Tibial artery (tissue), 4 donors: ENCODE data around the gene ZNF529.
"Not testable (repeated sequence)": the region's sequence is repeated elsewhere in the genome, so short reads cannot be mapped to it uniquely, and the experiment has no call there.

ENCODE experiments used
- DNase-seq, 2 donors: peaks; one replicate each; pipeline ENCODE4 v3.0.0-alpha.2; 2019
- H3K27ac ChIP-seq, 2 donors: fragments of 200-600 bp; sonication (generic) in 1 of 2; 1 replicate in 1 of 2; 2 replicates in 1 of 2; pipeline ENCODE4 v1.5.1; 2018 to 2019; ENCODE audit warnings: mild to moderate bottlenecking in 1 of 2
- H3K27me3 ChIP-seq, 2 donors: fragments of 200-600 bp; sonication (generic) in 1 of 2; one replicate each; pipeline versions ENCODE4 v1.5.1 to v1.6.0; 2016 to 2019
- H3K36me3 ChIP-seq, 3 donors: fragments of 200-600 bp; sonication (generic) in 2 of 3; one replicate each; pipeline ENCODE4 v1.5.1; 2016 to 2019; ENCODE audit warnings: mild to moderate bottlenecking in 2 of 3
- H3K4me1 ChIP-seq, 4 donors: fragments of 200-600 bp; sonication (generic) in 2 of 4; 1 replicate in 3 of 4; 2 replicates in 1 of 4; pipeline ENCODE4 v1.5.1; 2016 to 2019
- H3K4me3 ChIP-seq, 2 donors: fragments of 200-600 bp; sonication (generic) in 1 of 2; 1 replicate in 1 of 2; 2 replicates in 1 of 2; pipeline ENCODE4 v1.5.1; 2018 to 2019; ENCODE audit warnings: mild to moderate bottlenecking in 2 of 2
- H3K9me3 ChIP-seq, 3 donors: fragments of 200-600 bp; sonication (generic) in 1 of 3; one replicate each; pipeline ENCODE4 v1.5.1; 2016 to 2019
- intact Hi-C: fragments of 100-400 bp; cut with DNase I; formaldehyde crosslinking; loops from one replicate; pipeline ENCODE4 v1.15.0; 2023; ENCODE audit warnings: low total_unique reads
- TF ChIP-seq, protein P1 (sequence below), 2 experiments: fragments of 200-600 bp in 1 of 2; fragments of 450-650 bp in 1 of 2; IDR thresholded peaks; one replicate each; pipeline ENCODE4 v1.5.1; 2017 to 2019; ENCODE audit warnings: antibody characterized with exemption in 2 of 2, mild to moderate bottlenecking in 1 of 2, moderate library complexity in 1 of 2

ZNF529 gene

DNA sequence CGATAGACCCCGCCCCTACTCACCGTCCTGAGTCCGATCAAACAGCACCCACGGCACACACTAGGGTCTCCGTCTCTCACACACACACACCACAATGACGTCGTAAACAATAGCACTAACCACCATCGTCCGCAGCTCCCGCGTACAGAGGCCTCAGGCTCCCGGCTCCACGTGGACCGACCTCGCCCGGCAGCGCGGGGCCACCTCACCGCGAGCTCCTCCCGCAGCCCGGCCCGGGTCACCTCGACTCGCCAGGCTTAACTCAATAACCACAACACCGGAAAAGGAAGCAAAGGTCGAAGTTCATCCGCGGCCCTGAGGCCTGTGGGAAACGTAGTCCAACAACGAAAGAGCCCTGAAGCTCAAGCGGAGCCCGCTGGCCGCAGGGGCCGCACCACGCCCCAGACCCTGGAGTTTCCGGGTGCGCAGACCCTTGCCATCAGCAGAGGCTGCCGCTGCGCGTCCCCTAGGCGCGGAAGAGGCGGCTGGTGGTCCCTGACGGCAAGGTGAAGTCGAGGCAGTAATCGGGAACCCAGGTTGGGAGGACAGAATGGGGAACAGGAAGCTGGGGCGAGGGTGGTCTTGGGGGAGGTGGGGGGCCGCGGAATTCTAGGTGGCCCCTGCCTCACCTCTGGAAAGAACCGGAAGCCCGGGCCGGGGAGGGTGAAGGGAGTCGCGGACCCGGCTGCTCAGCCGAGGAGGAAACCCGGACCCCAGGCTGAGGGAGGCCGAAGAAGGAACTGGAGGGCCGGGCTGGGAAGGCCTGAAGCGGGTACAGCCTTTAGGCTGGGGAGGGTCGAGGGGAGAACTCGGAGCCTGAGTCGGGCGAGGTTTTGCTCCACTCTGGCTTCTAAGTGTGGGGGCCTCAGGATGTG is at the start of gene ZNF529:
Gene ZNF529, minus strand, starts transcription at position 273 of the 875 bp plus-strand sequence. CDS start 946 bp downstream, outside the sequence.
- H3K27me3 ChIP-seq: no peaks in the 10 kb centered on the region
- TF ChIP-seq, protein P1, sequence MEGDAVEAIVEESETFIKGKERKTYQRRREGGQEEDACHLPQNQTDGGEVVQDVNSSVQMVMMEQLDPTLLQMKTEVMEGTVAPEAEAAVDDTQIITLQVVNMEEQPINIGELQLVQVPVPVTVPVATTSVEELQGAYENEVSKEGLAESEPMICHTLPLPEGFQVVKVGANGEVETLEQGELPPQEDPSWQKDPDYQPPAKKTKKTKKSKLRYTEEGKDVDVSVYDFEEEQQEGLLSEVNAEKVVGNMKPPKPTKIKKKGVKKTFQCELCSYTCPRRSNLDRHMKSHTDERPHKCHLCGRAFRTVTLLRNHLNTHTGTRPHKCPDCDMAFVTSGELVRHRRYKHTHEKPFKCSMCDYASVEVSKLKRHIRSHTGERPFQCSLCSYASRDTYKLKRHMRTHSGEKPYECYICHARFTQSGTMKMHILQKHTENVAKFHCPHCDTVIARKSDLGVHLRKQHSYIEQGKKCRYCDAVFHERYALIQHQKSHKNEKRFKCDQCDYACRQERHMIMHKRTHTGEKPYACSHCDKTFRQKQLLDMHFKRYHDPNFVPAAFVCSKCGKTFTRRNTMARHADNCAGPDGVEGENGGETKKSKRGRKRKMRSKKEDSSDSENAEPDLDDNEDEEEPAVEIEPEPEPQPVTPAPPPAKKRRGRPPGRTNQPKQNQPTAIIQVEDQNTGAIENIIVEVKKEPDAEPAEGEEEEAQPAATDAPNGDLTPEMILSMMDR (IDR thresholded peaks at IDR 0.05): no peak
- DNase-seq: peak; percentile 91 to 92
- peaks cover 0 to 24% (median 0%) of the 10 kb centered on the region in 3 donors for H3K9me3 ChIP-seq
- H3K4me1 ChIP-seq: peaks cover 3 to 23% (median 16%) of the 10 kb centered on the region in 4 donors
- intact Hi-C loops: loop anchor here (2.0 to 10.0 kb wide), 2 partner anchors 42 to 92 kb away; partner anchors contain the start of gene ZNF461
- H3K4me3 ChIP-seq: peak within 1 kb of the TSS; percentile 84 to 94
- H3K36me3 ChIP-seq: peaks cover 31 to 52% (median 50%) of the 10 kb centered on the region in 3 donors
- H3K27ac ChIP-seq: peak within 1 kb of the TSS; percentile 87 to 88

GRCh38 chr19:36605877-36606478 is 32.9 kb upstream of the ZNF529 start:
- H3K4me1 ChIP-seq: peaks cover 0 to 12% (median 3%) of the 10 kb centered on the region in 4 donors
- TF ChIP-seq, protein P1 (IDR thresholded peaks at IDR 0.05): no peak
- peak overlapping the region; percentile 85 to 89 for H3K27ac ChIP-seq
- H3K9me3 ChIP-seq: no peaks in the 10 kb centered on the region
- peak overlapping the region; percentile 73 to 84 for H3K4me3 ChIP-seq
- intact Hi-C loops: no loop called here
- H3K27me3 ChIP-seq: no peaks in the 10 kb centered on the region
- peaks cover 22 to 33% (median 23%) of the 10 kb centered on the region in 3 donors for H3K36me3 ChIP-seq
- DNase-seq: no peak

DNA sequence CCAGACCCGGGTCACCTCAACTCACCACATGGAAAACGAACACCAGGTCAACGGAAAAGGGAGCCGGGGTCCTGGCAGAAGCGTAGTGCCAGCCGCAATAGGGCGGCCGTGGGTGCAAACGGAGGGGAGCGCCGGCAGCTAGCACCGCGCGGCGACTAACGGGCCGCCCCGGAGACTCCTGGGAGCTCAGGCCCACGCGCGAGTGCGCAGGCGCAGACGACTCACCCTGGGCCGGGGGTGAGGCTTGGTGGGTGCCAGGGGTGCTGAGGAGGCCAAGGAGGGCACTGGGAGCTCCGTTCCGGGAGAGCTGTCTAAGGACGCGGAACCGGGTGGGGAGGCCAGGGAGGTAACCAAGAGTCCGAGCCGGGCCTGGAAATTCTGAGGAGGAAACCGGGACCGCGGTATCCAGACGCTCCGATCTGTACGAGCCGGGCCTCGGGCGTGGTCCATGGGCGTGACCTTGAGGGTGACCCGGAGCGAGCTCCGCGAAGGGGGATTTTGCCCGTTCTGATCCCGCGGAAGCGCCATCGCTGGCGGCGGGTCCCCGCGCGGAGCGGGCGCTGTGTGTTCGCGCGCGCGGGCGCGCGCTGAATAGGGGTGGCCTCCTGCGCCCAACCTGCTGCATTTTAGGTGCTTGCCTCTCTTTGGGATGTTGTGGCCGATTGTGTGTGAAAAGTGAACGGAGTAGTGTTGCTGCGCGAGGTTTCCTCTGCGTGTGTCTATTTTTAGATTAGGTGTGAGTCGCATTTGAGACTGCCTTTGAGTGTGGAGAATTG is 32.2 kb upstream of the ZNF529 start, which contains the start of gene ZNF382:
Gene ZNF382, plus strand, starts transcription at position 213 of the 776 bp plus-strand sequence. CDS start 4,602 bp downstream, outside the sequence.
- intact Hi-C loops: no loop called here
- DNase-seq: peak; percentile 51 to 78
- Histone ChIP-seq H3K27me3 (no peaks in the 10 kb centered on the region), H3K4me3 (peak within 1 kb of the TSS; percentile 73 to 84), H3K27ac (peak within 1 kb of the TSS; percentile 85 to 89), H3K9me3 (no peaks in the 10 kb centered on the region), H3K36me3 (peaks cover 15 to 26% (median 17%) of the 10 kb centered on the region in 3 donors), H3K4me1 (peaks cover 0 to 12% (median 3%) of the 10 kb centered on the region in 4 donors)
- TF ChIP-seq, protein P1 (IDR thresholded peaks at IDR 0.05): no peak

DNA sequence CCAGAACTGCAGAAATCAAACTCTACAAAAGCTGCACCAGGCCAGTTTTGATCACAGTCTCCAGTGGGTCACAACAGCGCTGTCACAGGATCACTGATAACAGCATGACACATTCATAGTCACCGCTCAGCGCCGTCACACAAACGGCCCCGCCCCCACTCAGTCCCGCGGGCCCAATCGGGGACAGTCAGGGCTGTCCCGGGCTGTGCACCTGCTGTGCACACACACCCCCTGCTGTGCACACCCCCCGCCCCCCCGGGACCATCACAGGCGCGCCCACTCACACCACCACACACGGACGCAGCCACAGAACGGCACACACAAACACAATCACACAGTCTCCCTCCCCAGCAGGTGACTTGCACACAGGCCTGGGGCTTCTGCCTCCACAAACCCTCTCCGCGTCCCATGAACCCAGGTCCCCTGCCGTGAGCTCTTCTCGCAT is 31.6 kb upstream of the ZNF529 start:
- Histone ChIP-seq H3K4me1 (peaks cover 0 to 12% (median 3%) of the 10 kb centered on the region in 4 donors), H3K27ac (peak overlapping the region; percentile 85 to 89), H3K36me3 (peaks cover 9 to 20% (median 11%) of the 10 kb centered on the region in 3 donors), H3K9me3 (no peaks in the 10 kb centered on the region), H3K27me3 (no peaks in the 10 kb centered on the region), H3K4me3 (peak overlapping the region; percentile 73 to 84)
- TF ChIP-seq, protein P1 (IDR thresholded peaks at IDR 0.05): no peak
- intact Hi-C loops: no loop called here
- peak; percentile 49 to 83 for DNase-seq

DNA sequence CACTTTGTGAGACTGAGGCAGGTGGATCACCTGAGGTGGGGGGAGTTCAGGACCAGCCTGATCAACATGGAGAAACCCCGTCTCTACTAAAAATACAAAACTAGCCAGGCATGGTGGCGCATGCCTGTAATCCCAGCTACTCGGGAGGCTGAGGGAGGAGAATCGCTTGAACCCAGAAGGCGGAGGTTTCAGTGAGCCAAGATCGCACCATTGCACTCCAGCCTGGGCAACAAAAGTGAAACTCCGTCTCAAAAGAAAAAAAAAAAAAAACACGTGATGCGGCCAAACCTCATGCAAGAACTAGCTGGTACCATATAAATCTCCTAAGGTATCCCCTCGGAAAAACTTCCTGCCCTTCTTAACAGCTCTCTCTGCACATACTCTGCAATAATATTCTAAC is 29.6 kb upstream of the ZNF529 start:
- DNase-seq, H3K27ac ChIP-seq, intact Hi-C loops, H3K4me3 ChIP-seq, H3K36me3 ChIP-seq, H3K9me3 ChIP-seq, H3K27me3 ChIP-seq: not testable (repeated sequence)
- H3K4me1 ChIP-seq: peaks cover 0 to 12% (median 3%) of the 10 kb centered on the region in 4 donors
